Activated T-cell treated with anti-CD3 and anti-CD28 coated beads for 1 hour (primary cell): ENCODE results near the gene MLH1.
"Not testable (repeated sequence)": the region's sequence is repeated elsewhere in the genome, so short reads cannot be mapped to it uniquely, and the experiment has no call there.

Experiments used
- DNase-seq: peaks from one replicate; pipeline ENCODE4 v3.0.0-alpha.2; 2020; ENCODE audit warnings: low read depth

The MLH1 gene

DNA sequence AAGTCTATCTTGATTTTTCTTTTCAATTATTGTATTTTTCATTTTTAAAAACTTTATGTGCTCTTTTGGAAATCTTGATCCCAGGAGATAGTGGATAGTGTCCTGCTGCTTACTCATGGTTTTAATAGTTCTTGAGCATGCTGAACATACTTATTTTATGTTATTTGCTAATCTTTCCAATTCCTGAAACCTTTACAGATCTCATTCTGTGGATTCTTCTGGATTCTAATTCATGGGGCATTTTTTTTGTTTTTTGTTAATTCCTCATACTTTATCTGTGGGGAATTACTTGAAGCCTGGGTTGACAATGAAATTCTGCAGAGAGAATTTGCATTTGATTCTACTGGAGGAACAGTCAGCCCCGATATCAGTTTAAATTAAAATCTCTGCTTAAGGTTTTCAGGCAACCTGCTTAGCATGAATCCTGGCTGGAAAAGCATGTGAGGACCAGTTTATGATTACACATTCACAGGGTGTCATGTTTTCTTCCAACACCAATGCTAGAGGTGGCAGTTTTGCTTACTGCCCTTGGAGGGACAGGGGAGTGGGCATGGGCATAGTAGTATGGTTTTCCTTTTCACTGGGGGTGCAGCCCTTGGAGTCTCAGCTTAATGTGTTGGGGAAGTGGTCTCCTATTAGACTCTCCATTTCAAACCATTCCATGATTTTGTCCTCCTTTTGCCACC, 46.0 kb downstream of the MLH1 start:
- DNase-seq: no peak

DNA sequence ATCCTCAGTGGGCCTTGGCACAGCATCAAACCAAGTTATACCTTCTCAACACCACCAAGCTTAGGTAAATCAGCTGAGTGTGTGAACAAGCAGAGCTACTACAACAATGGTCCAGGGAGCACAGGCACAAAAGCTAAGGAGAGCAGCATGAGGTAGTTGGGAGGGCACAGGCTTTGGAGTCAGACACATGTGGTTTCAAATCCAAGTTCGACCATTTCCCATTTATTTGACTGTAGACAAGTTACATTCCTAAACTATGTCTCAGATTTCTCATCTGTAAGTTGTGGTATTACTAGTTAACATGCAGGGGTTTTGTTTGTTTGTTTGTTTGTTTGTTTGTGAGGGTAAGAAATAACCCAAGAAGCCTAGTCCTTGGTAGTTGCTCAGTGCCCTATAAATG, 46.9 kb downstream of the MLH1 start:
- no peak for DNase-seq

DNA sequence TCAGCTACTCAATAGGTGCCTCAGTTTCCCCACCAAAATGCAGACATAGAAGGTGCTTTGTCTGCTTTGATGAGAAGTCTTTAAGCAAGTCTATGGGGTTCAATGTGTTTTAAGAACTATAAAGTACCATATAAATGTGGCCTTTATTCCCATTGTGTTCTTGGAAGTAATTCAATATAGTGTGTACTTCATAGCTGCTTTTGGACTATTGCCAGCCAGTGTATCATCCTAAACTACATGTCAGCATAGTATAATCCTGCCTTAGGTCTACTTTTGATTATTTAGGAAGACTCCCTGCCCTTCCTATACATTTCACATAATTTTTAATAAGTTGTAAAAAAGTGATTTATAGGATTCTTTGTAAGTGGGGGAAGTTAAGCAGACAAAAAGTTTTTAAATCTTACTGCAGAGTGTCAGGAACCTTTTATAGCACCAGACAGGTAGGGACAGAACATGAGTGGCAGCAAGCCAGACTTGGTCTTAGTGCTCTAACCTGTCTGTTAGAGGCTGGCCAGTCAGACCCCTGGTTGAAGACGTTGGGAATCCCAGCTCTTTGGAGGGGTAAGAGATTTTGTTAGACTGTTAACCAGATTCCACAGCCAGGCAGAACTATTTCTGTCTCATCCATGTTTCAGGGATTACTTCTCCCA, 48.4 kb downstream of the MLH1 start:
- no peak for DNase-seq

DNA sequence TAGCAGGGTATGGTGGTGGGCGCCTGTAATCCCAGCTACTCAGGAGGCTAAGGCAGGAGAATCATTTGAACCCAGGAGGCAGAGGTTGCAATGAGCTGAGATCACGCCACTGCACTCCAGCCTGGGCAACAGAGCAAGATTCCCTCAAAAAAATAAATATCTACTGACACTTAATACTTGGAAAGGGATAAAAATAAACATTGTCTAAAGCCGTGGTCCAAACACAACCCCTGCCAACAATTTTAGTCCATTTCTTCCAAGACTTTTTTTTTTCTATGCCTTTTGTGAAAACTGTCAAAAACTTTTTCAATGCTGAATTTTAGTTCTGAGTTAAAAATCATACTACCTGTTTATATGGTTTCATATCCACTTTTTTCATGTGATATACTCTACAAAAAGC, 49.4 kb downstream of the MLH1 start:
- DNase-seq: not testable (repeated sequence)

DNA sequence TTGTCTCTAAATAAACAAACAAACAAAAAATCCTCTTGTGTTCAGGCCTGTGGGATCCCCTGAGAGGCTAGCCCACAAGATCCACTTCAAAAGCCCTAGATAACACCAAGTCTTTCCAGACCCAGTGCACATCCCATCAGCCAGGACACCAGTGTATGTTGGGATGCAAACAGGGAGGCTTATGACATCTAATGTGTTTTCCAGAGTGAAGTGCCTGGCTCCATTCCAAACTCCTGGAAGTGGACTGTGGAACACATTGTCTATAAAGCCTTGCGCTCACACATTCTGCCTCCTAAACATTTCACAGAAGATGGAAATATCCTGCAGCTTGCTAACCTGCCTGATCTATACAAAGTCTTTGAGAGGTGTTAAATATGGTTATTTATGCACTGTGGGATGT, 57.0 kb downstream of the MLH1 start:
- DNase-seq: no peak

DNA sequence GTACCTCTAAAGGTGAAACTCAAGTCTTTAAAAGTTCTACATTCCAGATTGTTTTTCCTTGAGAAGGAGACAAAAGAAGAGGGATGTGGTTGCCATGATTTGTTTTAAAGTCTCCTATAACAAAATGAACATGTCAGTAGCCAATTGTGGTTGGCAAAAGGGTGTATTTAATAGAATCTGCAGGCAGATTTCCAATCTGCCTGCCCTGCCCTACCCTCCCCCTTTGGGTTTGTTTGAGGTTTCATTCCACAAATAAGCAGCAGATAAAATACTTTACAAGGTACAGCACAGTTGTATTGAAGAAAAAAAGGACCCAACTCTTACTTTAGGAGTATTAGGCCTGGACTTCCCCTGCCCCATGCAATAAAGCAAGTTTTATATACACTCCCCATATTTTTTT, 59.5 kb downstream of the MLH1 start:
- no peak for DNase-seq

DNA sequence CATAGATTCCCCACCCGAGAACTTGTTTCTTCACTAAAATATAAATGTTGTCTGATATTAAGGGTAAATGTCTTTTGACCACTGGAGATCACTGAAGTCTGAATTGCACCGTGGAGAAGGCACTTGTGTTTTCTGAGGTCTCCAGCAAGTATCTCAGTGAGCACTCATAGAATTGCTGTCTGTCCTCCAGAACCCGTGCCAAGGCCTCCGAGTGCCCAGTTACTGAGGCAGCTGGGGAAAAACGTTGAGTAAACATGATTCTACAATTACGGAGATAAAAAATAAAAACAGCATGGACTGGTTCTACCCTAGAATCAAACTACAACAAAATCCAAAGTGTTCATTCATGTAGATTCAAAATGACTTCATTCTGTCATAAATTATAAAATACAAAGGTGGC, 60.0 kb downstream of the MLH1 start:
- no peak for DNase-seq

DNA sequence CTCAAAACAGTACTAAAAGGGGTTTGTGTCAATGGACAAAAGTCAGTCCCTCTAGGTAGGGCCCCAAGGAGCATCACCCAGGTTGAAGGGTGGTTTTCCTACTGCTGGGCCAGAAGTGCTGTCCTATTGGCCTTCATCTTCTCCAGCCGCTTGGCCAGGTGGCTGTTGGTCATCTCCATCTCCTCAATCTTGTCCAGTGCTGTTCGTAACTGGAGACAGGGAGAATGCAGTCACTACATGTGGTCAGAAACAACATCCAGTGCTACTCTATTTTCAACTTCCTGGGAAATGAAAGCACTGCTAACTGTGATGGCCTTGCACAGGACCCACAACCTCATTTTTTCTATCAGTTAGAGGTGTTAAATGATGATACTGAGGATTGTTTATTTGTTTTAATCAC, 60.4 kb downstream of the MLH1 start:
- no peak for DNase-seq

DNA sequence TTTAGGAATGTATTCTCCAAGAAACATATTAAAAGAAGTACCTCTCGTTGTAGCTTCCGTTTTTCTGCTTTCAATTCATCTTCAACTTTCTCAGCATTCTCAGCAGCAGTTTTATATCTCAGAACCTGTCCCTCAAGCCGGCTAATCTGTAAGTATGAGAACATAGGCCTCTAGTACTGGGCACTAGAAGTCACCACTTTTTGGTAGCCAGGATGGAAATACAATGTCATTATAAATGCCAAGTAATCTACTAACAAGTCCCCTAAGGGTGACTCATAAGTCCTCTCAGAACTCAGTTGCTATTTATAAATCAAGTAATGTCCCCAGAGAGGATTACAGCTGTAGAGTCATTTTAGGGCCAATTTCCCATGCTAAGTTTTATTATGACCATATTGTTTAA, 61.1 kb downstream of the MLH1 start:
- no peak for DNase-seq

DNA sequence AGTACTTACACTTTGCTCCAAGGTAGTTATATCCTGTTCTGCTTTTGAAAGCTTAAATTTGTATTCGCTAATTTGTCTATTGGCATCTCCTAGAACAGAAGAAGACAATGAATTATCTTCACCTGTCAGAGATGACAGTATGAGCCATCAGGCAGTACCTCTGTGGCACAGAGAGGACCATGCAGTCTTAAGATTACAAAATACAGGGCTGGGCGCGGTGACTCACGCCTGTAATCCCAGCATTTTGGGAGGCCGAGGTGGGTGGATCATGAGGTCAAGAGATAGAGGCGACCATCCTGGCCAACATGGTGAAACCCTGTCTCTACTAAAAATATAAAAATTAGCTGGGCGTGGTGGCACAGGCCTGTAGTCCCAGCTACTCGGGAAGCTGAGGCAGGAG, 61.8 kb downstream of the MLH1 start:
- not testable (repeated sequence) for DNase-seq

DNA sequence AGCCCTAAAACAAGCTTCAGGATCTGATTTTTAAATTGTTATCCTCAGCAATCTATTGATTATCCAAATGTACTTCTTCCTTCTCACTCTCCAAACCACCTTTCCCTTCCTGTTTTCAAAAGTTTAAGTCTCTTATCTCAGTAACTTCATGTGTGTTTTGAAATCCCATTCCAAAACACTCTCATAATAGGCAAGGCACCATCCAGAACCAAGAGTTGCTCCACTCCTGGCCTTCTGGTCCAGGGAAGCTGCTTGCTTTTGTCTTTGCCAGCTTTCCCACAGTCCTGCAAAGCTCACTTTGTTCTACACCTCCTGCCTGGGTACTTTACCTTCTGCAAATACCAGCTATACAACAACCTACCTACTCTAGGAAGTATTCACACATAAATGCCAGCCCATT, 63.5 kb downstream of the MLH1 start:
- DNase-seq: no peak

DNA sequence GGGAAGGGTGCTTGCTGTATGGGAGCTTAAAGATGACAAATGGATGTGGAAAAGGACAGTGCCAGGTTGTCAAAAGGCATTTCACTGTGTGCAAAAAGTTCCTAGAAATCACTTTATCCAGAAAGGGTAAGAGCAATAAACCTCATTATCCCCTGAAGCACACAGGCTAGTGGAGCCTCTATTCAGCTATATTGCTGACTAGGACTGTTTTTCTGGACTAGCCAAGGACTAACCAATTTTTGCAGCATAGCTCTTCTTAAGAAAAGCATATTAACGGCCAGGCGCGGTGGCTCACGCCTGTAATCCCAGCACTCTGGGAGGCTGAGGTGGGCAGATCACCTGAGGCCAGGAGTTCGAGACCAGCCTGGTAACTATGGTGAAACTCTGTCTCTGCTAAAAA, 64.8 kb downstream of the MLH1 start:
- DNase-seq: no peak

DNA sequence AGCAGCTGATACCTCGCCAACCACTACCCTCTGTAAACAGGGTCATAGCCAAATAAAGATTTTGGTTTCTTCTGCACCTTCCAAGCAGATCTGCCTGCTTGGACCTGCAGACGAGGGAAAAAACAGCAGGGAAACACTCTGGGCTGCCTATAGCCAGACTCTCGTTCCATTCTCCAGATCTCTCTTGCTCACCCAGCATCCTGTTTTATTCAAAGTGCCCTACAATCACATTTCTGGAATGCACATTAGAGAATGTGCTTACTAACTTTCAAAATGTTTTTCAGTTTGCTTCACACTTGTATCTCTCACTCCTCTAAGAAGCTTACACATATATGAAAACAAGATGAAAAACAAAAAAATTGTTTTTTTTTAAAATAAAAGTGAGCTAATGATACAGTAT, 71.4 kb downstream of the MLH1 start:
- DNase-seq: no peak

DNA sequence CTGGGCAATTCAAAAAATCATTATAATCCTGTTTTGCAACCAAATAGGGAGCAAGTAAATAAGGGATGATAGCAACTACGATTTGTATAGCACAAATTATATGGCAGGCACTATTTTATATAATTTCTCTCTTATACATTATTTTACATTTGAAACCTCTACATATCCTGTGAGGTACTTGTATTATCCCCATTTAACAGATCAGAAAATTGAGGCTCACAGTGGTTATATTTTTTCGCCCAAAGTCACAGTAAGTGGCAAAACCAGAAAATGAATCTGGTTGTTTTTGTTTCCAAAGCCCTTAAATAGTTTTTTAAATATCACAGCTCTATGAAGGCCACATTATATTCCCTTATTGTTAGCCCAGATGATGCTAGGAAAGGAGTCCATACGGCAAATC, 74.3 kb downstream of the MLH1 start:
- DNase-seq: no peak

DNA sequence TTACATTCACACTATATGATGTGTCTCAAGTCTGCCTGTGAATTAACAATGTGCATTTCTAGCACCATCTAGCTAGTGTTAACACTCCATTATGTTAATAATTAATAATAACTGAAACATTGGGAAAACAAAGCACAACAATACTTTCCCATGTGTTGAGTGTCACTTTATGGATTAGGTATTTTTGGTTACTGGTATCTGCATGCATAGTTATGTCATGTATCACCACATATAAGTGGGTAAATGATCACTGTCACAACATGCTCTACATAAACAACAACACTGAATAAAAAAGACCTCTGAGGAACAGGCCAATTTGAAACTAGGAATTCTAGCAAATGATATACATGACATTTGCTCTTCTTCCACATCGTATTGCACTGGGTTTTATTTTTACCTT, 74.7 kb downstream of the MLH1 start:
- no peak for DNase-seq

DNA sequence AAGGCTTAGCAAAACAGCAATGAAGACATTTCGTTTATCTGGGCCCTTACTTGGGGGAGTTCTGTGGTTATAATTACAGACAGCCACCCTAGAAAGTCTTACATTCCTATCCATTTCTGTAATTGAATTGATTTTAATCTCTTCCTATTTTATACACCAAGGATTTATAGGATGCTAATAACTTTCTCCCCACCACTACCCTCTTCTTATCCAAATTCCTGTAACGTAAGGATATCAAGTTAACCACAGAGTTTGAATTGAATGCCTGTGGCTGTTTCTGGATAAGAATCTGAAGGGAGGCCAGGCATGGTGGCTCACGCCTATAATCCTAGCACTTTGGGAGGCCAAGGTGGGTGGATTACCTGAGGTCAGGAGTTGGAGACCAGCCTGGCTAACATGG, 78.6 kb downstream of the MLH1 start:
- no peak for DNase-seq

DNA sequence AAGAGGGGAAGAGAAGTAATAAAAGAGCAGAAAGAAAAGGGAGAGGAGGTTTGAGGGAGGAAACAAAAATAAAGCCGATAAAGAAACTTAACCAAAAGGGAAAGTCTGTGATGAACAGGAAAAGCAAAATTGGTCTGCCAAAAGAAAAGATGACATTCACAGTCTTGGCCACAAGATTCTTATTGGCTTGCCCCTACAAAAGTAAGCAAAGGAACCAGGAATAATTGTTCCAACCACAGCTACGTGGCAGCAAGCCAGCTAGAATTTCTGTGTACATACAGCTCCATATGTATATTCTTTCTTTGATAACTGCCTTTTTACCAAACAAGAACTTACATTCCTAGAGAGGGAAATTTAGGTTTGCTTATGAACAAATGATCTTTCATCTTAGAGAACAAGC, 79.6 kb downstream of the MLH1 start:
- DNase-seq: no peak

DNA sequence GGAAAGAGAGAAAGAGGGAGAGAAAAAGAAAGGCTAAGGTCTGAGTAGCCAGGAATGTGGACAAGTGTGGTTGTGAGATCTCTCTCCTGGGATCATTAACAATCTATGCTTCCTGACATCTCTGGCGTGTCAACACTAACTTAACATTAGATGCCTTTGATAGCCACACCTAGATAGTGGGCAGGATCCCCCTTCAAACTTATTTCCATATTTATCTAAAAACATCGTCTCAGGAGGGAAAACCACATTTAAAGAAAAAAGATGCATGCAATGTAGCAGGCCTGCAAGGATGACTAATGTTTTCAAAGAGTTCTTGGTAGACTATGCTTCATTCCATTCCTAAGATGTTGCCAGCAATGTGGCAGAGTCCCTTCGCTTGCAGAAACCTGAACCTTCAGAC, 80.9 kb downstream of the MLH1 start:
- DNase-seq: no peak

DNA sequence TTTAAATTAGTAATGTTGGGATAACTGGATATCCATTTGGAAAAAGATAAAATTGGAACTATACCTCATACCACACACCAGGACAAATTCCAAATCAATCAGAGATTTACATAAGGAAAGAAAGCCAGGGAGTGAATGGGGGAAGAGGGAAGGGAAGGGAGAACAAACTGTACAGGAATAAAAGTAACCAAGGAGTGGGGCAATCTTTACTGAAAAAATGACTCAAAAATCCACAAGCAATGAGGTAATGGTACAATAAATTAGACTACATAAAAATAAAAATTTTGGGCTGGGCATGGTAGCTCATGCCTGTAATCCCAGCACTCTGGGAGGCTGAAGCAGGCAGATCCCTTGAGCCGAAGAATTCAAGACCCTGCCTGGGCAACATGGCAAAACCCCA, 82.6 kb downstream of the MLH1 start:
- no peak for DNase-seq

DNA sequence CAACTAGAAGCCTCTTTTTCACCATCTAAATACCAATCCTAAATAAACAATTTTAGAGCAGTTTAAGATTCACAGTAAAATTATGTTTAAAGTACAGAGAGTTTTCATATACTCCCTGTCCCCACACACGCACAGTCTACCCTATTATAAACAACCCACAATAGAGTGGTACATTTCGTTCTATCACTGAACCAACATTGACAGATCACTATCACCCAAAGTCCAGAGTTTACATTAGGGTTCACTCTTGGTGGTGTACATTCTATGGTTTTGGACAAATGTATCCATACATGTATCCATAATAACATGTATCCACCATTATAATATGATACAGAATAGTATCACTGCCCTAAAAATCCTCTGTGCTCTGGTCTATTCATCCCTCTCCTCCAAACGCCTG, 89.0 kb downstream of the MLH1 start:
- no peak for DNase-seq

DNA sequence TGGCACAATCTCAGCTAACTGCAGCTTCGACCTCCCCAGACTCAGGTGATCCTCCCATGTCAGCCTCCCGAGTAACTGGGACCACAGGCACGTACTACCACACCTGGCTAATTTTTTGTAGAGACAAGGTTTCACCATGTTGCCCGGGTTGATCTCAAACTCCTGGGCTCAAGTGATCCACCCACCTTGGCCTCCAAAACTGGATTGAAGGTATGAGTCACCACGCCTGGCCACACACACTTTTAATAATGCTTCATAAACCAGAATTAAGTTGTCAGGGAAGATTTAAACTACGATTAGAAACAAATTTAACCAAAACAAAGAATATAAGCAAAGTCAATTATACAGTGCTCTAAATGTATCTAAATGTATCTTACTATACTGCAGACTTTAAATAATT, 93.6 kb downstream of the MLH1 start:
- DNase-seq: no peak

DNA sequence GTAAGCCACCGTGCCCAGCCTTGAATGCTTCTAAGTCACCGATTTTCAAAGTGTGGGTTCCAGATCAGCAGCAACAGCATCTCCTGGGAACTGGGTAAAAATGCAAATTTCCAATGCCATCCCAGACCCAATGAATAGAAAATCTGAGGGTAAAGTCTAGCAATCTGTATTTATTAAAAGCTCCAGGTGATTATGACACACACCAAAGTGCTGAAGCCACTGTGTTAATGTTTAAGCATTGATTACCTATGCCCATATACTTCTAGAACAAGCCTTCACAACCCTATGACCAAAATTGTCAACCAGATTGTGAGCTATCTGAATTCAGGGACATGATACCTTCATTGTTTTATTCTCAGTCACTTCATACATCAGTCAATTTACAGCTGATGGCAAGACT, 94.6 kb downstream of the MLH1 start:
- no peak for DNase-seq

DNA sequence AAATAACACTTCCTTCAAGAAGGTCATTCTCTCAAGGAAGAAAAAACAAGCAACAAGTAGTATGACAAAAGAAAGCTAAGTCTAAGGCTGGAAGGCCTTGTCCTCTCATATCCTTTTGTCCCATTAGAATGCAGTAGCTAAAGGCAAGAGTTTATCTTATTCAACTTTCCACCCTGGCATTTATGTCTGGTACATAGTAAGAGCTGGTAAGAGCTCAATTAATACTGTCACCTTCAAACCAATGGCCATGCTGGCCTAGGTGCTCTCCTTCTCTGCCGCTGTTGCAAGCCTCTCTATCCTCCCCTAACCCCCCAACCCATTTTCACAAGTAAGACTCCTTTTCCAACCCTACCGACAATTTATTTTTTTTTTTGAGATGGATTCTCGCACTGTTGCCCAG, 99.2 kb downstream of the MLH1 start:
- no peak for DNase-seq

DNA sequence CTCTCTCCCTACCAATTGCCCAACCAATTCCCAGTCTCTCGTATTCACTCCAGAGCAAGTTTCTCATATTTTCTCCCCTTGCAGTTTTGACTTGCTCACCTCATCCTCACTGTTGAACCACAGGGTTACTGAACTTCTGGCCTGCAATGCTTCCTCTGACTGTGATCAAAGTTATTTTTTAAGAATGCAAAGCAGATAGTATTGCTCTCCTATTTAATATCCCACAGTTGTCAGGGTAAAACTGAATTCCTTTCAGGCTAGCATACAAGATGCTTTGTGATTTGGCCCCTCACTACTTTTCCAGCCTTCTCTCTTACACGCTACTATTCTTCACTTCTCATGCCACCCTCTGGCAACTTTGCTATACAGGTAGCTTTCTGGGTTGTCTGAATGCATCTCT, 100.2 kb downstream of the MLH1 start:
- no peak for DNase-seq
